HepG2 (cell line): ENCODE measurements around the gene PAMR1. TPM values are rescaled to one million over a fixed set of nuclear protein-coding genes. Genes with fewer than 3 reads are reported as not detected.

Experiments used
- ATAC-seq: fragments of 200-7000 bp; cut with Tn5 transposase; 3 replicates; pipeline ENCODE4 v1.9.1; 2020; ENCODE audit warnings: mild to moderate bottlenecking, moderate library complexity
- BruUV-seq: library from RNA; stranded (reverse); fragments of 400-500 nt; replicated peaks from 2 replicates; lab custom pipeline; 2021; lab: Mats Ljungman, UMichigan
- CTCF ChIA-PET: fragments of 300-600 bp; formaldehyde crosslinking; extraction: SDS; loops from one replicate; lab custom pipeline; 2021; ENCODE audit warnings: low total read pairs, inconsistent platforms, low intra/inter-chr PET ratio; lab: Yijun Ruan, JAX
- POLR2A ChIA-PET: fragments of 350-600 bp; sonication (Branson Sonifier 250); formaldehyde crosslinking; loops from one replicate; lab custom pipeline; 2020; ENCODE audit warnings: antibody characterized with exemption, inconsistent platforms; lab: Yijun Ruan, JAX
- DNase-seq: peaks from one replicate; pipeline ENCODE4 v3.0.0-alpha.2; 2015; ENCODE audit warnings: low spot score
- FAIRE-seq: peaks from 3 replicates; lab custom pipeline; 2011; peaks lifted over from hg19 to GRCh38; lab: Jason Lieb, UNC
- H2AFZ ChIP-seq: one replicate; pipeline ENCODE4 v1.6.1; 2011; ENCODE audit warnings: low read length, inconsistent platforms
- H3K27ac ChIP-seq: fragments of 300-600 bp; 3 replicates; pipeline ENCODE4 v1.8.0; 2011; ENCODE audit warnings: mixed run types, mild to moderate bottlenecking, mixed read lengths, low read length, inconsistent platforms; ENCODE audit not compliant: insufficient read depth; ENCODE audit errors: extremely low read length
- H3K27me3 ChIP-seq, 2 experiments: fragments of 200-600 bp in 1 of 2; 2 replicates in 1 of 2; 3 replicates in 1 of 2; pipeline versions ENCODE4 v1.6.0 to v1.8.0; 2011; ENCODE audit warnings: low read length in 2 of 2, mild to moderate bottlenecking in 2 of 2, moderate library complexity in 2 of 2, inconsistent platforms in 1 of 2; ENCODE audit not compliant: insufficient read depth in 2 of 2, control insufficient read depth in 1 of 2
- H3K36me3 ChIP-seq, 2 experiments: fragments of 200-600 bp in 1 of 2; replicated peaks in 1 of 2; 2 replicates in 1 of 2; 3 replicates in 1 of 2; pipeline versions ENCODE4 v1.5.1 to v1.8.0; 2011; ENCODE audit warnings: low read length in 2 of 2, inconsistent platforms in 1 of 2; ENCODE audit not compliant: insufficient read depth in 2 of 2, control insufficient read depth in 1 of 2
- H3K4me1 ChIP-seq: 2 replicates; pipeline ENCODE4 v1.5.1; 2012; ENCODE audit warnings: low read length, inconsistent platforms; ENCODE audit not compliant: insufficient read depth
- H3K4me2 ChIP-seq: 2 replicates; pipeline ENCODE4 v1.6.0; 2011; ENCODE audit warnings: low read depth, low read length, inconsistent platforms
- H3K4me3 ChIP-seq, 3 experiments: fragments of 200-600 bp in 1 of 3; sonication (generic), shearing (Covaris generic) in 1 of 3; replicated peaks in 1 of 3; 2 replicates each; pipeline ENCODE4 v1.5.1; 2011 to 2016; ENCODE audit warnings: low read length in 3 of 3, inconsistent platforms in 2 of 3, low read depth in 2 of 3, mild to moderate bottlenecking in 2 of 3, control low read depth in 1 of 3, mixed read lengths in 1 of 3; ENCODE audit not compliant: insufficient read depth in 1 of 3
- H3K79me2 ChIP-seq: one replicate; pipeline ENCODE4 v1.6.1; 2011; ENCODE audit warnings: low read length, inconsistent platforms; ENCODE audit not compliant: insufficient read depth
- H3K9ac ChIP-seq: 2 replicates; pipeline ENCODE4 v1.6.0; 2011; ENCODE audit warnings: mild to moderate bottlenecking, low read depth, low read length, inconsistent platforms; ENCODE audit not compliant: insufficient read depth
- H3K9me3 ChIP-seq: 2 replicates; pipeline ENCODE4 v1.5.1; 2012; ENCODE audit warnings: mild to moderate bottlenecking, low read length
- H4K20me1 ChIP-seq: 2 replicates; pipeline ENCODE4 v1.6.0; 2011; ENCODE audit warnings: inconsistent platforms, mild to moderate bottlenecking, low read length, moderate library complexity; ENCODE audit not compliant: insufficient read depth
- AGO2 ChIP-seq: fragments of 200-400 bp; formaldehyde crosslinking; optimal IDR thresholded peaks from 2 replicates; pipeline ENCODE3; 2017; ENCODE audit warnings: mild to moderate bottlenecking, low read depth, low read length, moderate library complexity
- DNMT3B ChIP-seq: conservative IDR thresholded peaks from 2 replicates; pipeline ENCODE4 v1.6.1; 2016; ENCODE audit warnings: missing biosample characterization, control low read depth
- HNF4A ChIP-seq: sonication (generic); formaldehyde crosslinking; IDR thresholded peaks from 2 replicates; pipeline ENCODE4 v1.4.0; 2020; ENCODE audit warnings: missing genetic modification reagents
- HOXA9 ChIP-seq: sonication (generic); formaldehyde crosslinking; IDR thresholded peaks from 2 replicates; pipeline ENCODE4 v1.8.1; 2022; ENCODE audit warnings: missing genetic modification reagents, mild to moderate bottlenecking, moderate library complexity, borderline replicate concordance
- MAFF ChIP-seq: IDR thresholded peaks from 2 replicates; pipeline ENCODE4 v1.6.1; 2011; ENCODE audit warnings: low read depth, low read length, improper control_type of control experiment
- MTF1 ChIP-seq: sonication (generic); formaldehyde crosslinking; IDR thresholded peaks from 2 replicates; pipeline ENCODE4 v1.5.0; 2020; ENCODE audit warnings: missing genetic modification reagents
- NR3C1 ChIP-seq: sonication (generic); formaldehyde crosslinking; IDR thresholded peaks from 2 replicates; pipeline ENCODE4 v1.4.0; 2020; ENCODE audit warnings: missing genetic modification reagents
- PRDM4 ChIP-seq: sonication (generic); formaldehyde crosslinking; IDR thresholded peaks from 2 replicates; pipeline ENCODE4 v1.9.0; 2021; ENCODE audit warnings: missing genetic modification reagents, borderline replicate concordance
- RBFOX2 ChIP-seq: fragments of 200-400 bp; formaldehyde crosslinking; IDR thresholded peaks from 2 replicates; pipeline ENCODE4 v1.6.1; 2017; ENCODE audit warnings: low read depth, mild to moderate bottlenecking, low read length
- ZBTB33 ChIP-seq: sonication (generic); formaldehyde crosslinking; IDR thresholded peaks from 2 replicates; pipeline ENCODE4 v1.4.0; 2020; ENCODE audit warnings: missing genetic modification reagents
- ZNF10 ChIP-seq: sonication (generic); formaldehyde crosslinking; IDR thresholded peaks from 2 replicates; pipeline ENCODE4 v1.4.0; 2020; ENCODE audit warnings: mild to moderate bottlenecking, low read depth, missing genetic modification reagents, borderline replicate concordance
- ZNF513 ChIP-seq: sonication (generic); formaldehyde crosslinking; conservative IDR thresholded peaks from 2 replicates; pipeline ENCODE4 v1.5.0; 2020; ENCODE audit warnings: missing genetic modification reagents
- WGBS: methylation state at CpG from one replicate; pipeline ENCODE4 v1.1.6; 2017; ENCODE audit warnings: low lambda C conversion rate; 5-methylcytosine and 5-hydroxymethylcytosine counted together
- in situ Hi-C: cut with HindIII; loops from 2 replicates; pipeline ENCODE4 v1.10.0; 2017; ENCODE audit warnings: low pct_unique_long_range_greater_than_20kb; ENCODE audit not compliant: extremely low pct_ligation_motif_present
- intact Hi-C: fragments of 100-400 bp; cut with micrococcal nuclease; formaldehyde crosslinking; loops from one replicate; pipeline ENCODE4 v1.10.0; 2022; ENCODE audit not compliant: unreplicated experiment
- polyA plus RNA-seq, 8 experiments: library from polyadenylated mRNA; depleted of rRNA in 3 of 8; stranded (reverse) in 7 of 8; unstranded in 1 of 8; fragments of >200 nt; fragmentation: Illumina TruSeq in 4 of 8; extraction: Trizol in 4 of 8; gene quantifications; 2 replicates each; pipeline versions ENCODE4 v1.2.1 to v1.2.3, GENCODE V29; 2011 to 2016; ENCODE audit warnings: low read depth in 4 of 8, missing spikeins in 1 of 8, mixed read lengths in 1 of 8; ENCODE audit not compliant: insufficient read depth in 1 of 8
- total RNA-seq, 5 experiments: library from RNA; depleted of rRNA; stranded (reverse); fragments of >200 nt; fragmentation: Illumina TruSeq; extraction: Trizol; gene quantifications; 2 replicates each; pipeline ENCODE4 v1.2.3, GENCODE V29; 2016; ENCODE audit warnings: low read depth in 1 of 5
- TF ChIP-seq, protein P1 (sequence below): IDR thresholded peaks from 2 replicates; pipeline ENCODE4 v1.6.1; 2016; ENCODE audit warnings: low read depth, missing genetic modification reagents, missing compliant biosample characterization

Gene PAMR1
- total and polyA plus RNA-seq, 2 of the 13 experiments (the other 11 are each of a cell fraction or from before 2014, with no cell fraction given): not detected

GRCh38 chr11:35484435-35484834 is 41.0 kb downstream of the PAMR1 start:
- H2AFZ ChIP-seq: no peak overlapping the region
- no peak overlapping the region for H3K4me3 ChIP-seq
- 6% methylated on average over 6 of the region's 6 CpGs for WGBS
- H3K27me3 ChIP-seq: peaks cover 0 to 10% of the 10 kb centered on the region in 2 experiments; a peak in 1 of 5 replicates
- POLR2A ChIA-PET: no interaction called here
- intact Hi-C loops (no loop called here), in situ Hi-C loops (loop anchor here (25.0 kb wide), 1 partner anchor 778 kb away; no protein-coding TSS in a partner anchor)
- no peak overlapping the region for H3K4me2 ChIP-seq
- H3K27ac ChIP-seq: no peak overlapping the region
- H3K9me3 ChIP-seq: no peaks in the 10 kb centered on the region
- no peaks in the 10 kb centered on the region for H3K79me2 ChIP-seq
- no peaks in the 10 kb centered on the region for H4K20me1 ChIP-seq
- FAIRE-seq (no peak), DNase-seq (no peak), ATAC-seq (no peak)
- H3K9ac ChIP-seq: no peak overlapping the region
- CTCF ChIA-PET: no interaction called here
- H3K36me3 ChIP-seq: no peaks in the 10 kb centered on the region
- BruUV-seq: no TSS peak
- H3K4me1 ChIP-seq: no peaks in the 10 kb centered on the region
- TF ChIP-seq RBFOX2: no peak
- TF ChIP-seq MTF1 (CRISPR knock-in tag): no peak
- TF ChIP-seq, protein P1, sequence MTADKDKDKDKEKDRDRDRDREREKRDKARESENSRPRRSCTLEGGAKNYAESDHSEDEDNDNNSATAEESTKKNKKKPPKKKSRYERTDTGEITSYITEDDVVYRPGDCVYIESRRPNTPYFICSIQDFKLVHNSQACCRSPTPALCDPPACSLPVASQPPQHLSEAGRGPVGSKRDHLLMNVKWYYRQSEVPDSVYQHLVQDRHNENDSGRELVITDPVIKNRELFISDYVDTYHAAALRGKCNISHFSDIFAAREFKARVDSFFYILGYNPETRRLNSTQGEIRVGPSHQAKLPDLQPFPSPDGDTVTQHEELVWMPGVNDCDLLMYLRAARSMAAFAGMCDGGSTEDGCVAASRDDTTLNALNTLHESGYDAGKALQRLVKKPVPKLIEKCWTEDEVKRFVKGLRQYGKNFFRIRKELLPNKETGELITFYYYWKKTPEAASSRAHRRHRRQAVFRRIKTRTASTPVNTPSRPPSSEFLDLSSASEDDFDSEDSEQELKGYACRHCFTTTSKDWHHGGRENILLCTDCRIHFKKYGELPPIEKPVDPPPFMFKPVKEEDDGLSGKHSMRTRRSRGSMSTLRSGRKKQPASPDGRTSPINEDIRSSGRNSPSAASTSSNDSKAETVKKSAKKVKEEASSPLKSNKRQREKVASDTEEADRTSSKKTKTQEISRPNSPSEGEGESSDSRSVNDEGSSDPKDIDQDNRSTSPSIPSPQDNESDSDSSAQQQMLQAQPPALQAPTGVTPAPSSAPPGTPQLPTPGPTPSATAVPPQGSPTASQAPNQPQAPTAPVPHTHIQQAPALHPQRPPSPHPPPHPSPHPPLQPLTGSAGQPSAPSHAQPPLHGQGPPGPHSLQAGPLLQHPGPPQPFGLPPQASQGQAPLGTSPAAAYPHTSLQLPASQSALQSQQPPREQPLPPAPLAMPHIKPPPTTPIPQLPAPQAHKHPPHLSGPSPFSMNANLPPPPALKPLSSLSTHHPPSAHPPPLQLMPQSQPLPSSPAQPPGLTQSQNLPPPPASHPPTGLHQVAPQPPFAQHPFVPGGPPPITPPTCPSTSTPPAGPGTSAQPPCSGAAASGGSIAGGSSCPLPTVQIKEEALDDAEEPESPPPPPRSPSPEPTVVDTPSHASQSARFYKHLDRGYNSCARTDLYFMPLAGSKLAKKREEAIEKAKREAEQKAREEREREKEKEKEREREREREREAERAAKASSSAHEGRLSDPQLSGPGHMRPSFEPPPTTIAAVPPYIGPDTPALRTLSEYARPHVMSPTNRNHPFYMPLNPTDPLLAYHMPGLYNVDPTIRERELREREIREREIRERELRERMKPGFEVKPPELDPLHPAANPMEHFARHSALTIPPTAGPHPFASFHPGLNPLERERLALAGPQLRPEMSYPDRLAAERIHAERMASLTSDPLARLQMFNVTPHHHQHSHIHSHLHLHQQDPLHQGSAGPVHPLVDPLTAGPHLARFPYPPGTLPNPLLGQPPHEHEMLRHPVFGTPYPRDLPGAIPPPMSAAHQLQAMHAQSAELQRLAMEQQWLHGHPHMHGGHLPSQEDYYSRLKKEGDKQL (CRISPR knock-in tag): no peak
- TF ChIP-seq DNMT3B (CRISPR knock-in tag): no peak
- no peak for TF ChIP-seq ZNF10 (CRISPR knock-in tag)
- no peak for TF ChIP-seq ZNF513 (CRISPR knock-in tag)
- no peak for TF ChIP-seq ZBTB33 (CRISPR knock-in tag)
- no peak for TF ChIP-seq HOXA9 (CRISPR knock-in tag)
- TF ChIP-seq HNF4A (CRISPR knock-in tag): no peak
- no peak for TF ChIP-seq PRDM4 (CRISPR knock-in tag)
- no peak for TF ChIP-seq MAFF
- TF ChIP-seq AGO2: no peak
- no peak for TF ChIP-seq NR3C1 (CRISPR knock-in tag)
